ENCODE results near the gene NLGN2.

GRCh38 chr17:7439462-7440112 is 31.9 kb downstream of the NLGN2 start, which contains the start of gene FGF11:
- TF ChIP-seq CTCF (IDR thresholded peaks at IDR 0.05; ENCODE audit: poor library complexity) (no peak), EZH2 (IDR thresholded peaks at IDR 0.05; ENCODE audit: borderline replicate concordance) (no peak)
